ENCODE measurements around the gene DYRK3. TPM values are rescaled to one million over a fixed set of nuclear protein-coding genes. Genes with fewer than 3 reads are reported as not detected.

The DYRK3 gene
- total and polyA plus RNA-seq, 9 of the 15 experiments (the other 6 are each of a cell fraction or from before 2014, with no cell fraction given) = 4.5 to 33.7 (median 25.7) TPM

DNA sequence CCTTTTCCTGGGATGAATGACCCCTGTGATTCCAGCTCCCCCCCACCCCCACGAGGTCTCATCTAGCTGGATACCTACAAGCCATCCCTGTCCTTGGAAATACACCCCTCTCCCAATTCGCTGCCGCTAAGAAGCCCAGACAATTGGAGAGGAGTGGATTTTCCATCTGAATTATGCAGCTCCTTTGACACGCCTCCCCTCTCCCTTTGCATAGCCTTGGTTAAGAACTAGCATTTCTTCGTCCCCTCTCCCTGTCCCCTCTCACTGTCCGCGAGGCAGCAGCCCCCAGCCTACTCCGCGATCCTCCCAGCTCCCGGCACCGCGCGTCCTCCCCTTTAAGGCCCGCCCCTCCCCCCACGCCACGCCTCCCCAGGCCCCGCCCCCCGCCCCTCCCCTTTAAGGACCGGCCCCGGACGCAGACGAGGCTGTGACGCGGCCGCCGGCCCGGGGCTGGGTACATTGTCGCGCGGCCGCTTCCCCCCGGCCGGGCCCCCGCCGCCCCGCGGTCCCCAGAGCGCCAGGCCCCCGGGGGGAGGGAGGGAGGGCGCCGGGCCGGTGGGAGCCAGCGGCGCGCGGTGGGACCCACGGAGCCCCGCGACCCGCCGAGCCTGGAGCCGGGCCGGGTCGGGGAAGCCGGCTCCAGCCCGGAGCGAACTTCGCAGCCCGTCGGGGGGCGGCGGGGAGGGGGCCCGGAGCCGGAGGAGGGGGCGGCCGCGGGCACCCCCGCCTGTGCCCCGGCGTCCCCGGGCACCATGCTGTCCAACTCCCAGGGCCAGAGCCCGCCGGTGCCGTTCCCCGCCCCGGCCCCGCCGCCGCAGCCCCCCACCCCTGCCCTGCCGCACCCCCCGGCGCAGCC is 49.4 kb downstream of the DYRK3 start, which contains the start of gene MAPKAPK2 (continued):
- TF ChIP-seq, protein P1, sequence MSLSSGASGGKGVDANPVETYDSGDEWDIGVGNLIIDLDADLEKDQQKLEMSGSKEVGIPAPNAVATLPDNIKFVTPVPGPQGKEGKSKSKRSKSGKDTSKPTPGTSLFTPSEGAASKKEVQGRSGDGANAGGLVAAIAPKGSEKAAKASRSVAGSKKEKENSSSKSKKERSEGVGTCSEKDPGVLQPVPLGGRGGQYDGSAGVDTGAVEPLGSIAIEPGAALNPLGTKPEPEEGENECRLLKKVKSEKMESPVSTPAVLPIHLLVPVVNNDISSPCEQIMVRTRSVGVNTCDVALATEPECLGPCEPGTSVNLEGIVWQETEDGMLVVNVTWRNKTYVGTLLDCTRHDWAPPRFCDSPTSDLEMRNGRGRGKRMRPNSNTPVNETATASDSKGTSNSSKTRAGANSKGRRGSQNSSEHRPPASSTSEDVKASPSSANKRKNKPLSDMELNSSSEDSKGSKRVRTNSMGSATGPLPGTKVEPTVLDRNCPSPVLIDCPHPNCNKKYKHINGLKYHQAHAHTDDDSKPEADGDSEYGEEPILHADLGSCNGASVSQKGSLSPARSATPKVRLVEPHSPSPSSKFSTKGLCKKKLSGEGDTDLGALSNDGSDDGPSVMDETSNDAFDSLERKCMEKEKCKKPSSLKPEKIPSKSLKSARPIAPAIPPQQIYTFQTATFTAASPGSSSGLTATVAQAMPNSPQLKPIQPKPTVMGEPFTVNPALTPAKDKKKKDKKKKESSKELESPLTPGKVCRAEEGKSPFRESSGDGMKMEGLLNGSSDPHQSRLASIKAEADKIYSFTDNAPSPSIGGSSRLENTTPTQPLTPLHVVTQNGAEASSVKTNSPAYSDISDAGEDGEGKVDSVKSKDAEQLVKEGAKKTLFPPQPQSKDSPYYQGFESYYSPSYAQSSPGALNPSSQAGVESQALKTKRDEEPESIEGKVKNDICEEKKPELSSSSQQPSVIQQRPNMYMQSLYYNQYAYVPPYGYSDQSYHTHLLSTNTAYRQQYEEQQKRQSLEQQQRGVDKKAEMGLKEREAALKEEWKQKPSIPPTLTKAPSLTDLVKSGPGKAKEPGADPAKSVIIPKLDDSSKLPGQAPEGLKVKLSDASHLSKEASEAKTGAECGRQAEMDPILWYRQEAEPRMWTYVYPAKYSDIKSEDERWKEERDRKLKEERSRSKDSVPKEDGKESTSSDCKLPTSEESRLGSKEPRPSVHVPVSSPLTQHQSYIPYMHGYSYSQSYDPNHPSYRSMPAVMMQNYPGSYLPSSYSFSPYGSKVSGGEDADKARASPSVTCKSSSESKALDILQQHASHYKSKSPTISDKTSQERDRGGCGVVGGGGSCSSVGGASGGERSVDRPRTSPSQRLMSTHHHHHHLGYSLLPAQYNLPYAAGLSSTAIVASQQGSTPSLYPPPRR (CRISPR knock-in tag; IDR thresholded peaks at IDR 0.05; ENCODE audit: borderline replicate concordance) = no peak
- no peak for TF ChIP-seq RBM34 (IDR thresholded peaks at IDR 0.05; ENCODE audit: borderline replicate concordance, insufficient read depth, low read length)
- TF ChIP-seq BMI1 (IDR thresholded peaks at IDR 0.05; ENCODE audit: low read length) = no peak
- TF ChIP-seq U2AF2 (optimal IDR thresholded peaks at IDR 0.05; ENCODE audit: low read depth, low read length) = no peak
- TF ChIP-seq LARP7 (IDR thresholded peaks at IDR 0.05) = 0 out of 2 replicates have a peak, but pooled peaks have one; percentile 36
- TF ChIP-seq NR2F6 (CRISPR knock-in tag; IDR thresholded peaks at IDR 0.05) = no peak
- TF ChIP-seq DDX20 (tag; IDR thresholded peaks at IDR 0.05; ENCODE audit: low read depth) = no peak
- peak; percentile 73; the same call in 1 of the 2 replicates for TF ChIP-seq OTX1 (CRISPR knock-in tag; IDR thresholded peaks at IDR 0.05)
- TF ChIP-seq, protein P2, sequence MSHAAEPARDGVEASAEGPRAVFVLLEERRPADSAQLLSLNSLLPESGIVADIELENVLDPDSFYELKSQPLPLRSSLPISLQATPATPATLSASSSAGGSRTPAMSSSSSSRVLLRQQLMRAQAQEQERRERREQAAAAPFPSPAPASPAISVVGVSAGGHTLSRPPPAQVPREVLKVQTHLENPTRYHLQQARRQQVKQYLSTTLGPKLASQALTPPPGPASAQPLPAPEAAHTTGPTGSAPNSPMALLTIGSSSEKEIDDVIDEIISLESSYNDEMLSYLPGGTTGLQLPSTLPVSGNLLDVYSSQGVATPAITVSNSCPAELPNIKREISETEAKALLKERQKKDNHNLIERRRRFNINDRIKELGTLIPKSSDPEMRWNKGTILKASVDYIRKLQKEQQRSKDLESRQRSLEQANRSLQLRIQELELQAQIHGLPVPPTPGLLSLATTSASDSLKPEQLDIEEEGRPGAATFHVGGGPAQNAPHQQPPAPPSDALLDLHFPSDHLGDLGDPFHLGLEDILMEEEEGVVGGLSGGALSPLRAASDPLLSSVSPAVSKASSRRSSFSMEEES (CRISPR knock-in tag; IDR thresholded peaks at IDR 0.05) = no peak
- TF ChIP-seq SP1 (CRISPR knock-in tag; IDR thresholded peaks at IDR 0.05) = peak; percentile 53; the same call in 1 of the 2 replicates
- TF ChIP-seq SMARCE1 (IDR thresholded peaks at IDR 0.05) = peak; percentile 28; the same call in 1 of the 2 replicates
- TF ChIP-seq HMG20B (CRISPR knock-in tag; IDR thresholded peaks at IDR 0.05) = no peak
- peak; percentile 35 for TF ChIP-seq RBBP5 (IDR thresholded peaks at IDR 0.05; ENCODE audit: borderline replicate concordance, insufficient read depth, low read length, poor library complexity, severe bottlenecking)
- peak; percentile 40; the same call in 1 of the 2 replicates for TF ChIP-seq TOE1 (IDR thresholded peaks at IDR 0.05; ENCODE audit: borderline replicate concordance)
- TF ChIP-seq TOE1 (CRISPR knock-in tag; IDR thresholded peaks at IDR 0.05; ENCODE audit: borderline replicate concordance, low read depth) = no peak
- TF ChIP-seq, protein P3, sequence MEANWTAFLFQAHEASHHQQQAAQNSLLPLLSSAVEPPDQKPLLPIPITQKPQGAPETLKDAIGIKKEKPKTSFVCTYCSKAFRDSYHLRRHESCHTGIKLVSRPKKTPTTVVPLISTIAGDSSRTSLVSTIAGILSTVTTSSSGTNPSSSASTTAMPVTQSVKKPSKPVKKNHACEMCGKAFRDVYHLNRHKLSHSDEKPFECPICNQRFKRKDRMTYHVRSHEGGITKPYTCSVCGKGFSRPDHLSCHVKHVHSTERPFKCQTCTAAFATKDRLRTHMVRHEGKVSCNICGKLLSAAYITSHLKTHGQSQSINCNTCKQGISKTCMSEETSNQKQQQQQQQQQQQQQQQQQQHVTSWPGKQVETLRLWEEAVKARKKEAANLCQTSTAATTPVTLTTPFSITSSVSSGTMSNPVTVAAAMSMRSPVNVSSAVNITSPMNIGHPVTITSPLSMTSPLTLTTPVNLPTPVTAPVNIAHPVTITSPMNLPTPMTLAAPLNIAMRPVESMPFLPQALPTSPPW (CRISPR knock-in tag; IDR thresholded peaks at IDR 0.05) = peak; percentile 85
- TF ChIP-seq, protein P4, sequence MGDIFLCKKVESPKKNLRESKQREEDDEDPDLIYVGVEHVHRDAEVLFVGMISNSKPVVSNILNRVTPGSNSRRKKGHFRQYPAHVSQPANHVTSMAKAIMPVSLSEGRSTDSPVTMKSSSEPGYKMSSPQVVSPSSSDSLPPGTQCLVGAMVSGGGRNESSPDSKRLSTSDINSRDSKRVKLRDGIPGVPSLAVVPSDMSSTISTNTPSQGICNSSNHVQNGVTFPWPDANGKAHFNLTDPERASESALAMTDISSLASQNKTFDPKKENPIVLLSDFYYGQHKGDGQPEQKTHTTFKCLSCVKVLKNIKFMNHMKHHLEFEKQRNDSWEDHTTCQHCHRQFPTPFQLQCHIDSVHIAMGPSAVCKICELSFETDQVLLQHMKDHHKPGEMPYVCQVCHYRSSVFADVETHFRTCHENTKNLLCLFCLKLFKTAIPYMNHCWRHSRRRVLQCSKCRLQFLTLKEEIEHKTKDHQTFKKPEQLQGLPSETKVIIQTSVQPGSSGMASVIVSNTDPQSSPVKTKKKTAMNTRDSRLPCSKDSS (IDR thresholded peaks at IDR 0.05; ENCODE audit: low read depth, partially characterized antibody) = no peak
- TF ChIP-seq C11orf30 (IDR thresholded peaks at IDR 0.05; ENCODE audit: low read depth) = no peak
